GM21390 (cell line): ENCODE data around the gene LBR.

Source experiments
- ATAC-seq: cut with Tn5 transposase; IDR thresholded peaks from one replicate; pipeline ENCODE4 v1.9.1; 2021; ENCODE audit not compliant: unreplicated experiment

The LBR gene

DNA sequence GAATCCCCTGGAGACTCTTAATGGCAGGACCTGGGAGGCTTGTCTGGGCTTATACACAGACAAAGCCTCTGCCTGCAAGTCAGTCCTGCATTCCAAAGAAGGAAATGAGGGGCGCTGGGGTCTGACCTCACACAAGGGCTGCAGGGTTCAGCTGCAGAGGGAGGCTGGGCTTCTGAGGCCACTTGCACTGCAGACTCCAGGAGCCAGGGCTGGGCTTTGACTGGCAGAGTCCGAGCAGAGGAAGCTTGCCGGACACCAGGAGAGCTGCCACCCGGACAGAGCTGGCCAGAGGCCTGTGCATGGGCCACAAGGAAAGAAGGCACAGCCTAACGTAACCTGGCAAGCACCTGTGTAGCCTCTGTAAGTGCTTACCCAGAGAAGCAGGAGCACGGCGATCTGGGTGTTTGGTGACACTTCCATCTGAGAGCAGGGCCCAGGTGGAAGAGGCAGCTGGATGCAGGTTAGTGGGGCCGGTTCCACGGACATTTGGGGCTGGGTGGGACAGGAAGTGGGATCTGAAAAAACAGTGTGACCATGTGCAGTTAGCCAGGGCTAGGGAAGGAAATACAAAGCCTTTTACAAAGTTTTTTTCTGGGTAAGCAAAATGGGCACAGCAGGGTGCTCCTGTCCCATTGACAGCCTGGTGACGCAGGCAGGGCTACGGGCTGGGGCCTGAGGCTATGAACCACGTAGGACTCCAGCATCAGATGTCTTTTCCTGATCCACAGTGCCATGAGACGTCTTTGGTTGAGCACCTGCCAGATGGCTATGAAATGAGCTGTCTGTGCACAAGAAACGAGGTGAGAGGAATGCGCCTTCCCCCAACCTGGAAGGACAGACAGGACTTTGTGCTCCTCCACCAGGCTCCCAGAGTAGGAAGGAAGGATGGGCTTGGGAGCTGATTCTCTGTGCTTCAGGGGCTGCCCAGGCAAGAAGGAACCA is 37.3 kb upstream of the LBR start:
- no peak for ATAC-seq

DNA sequence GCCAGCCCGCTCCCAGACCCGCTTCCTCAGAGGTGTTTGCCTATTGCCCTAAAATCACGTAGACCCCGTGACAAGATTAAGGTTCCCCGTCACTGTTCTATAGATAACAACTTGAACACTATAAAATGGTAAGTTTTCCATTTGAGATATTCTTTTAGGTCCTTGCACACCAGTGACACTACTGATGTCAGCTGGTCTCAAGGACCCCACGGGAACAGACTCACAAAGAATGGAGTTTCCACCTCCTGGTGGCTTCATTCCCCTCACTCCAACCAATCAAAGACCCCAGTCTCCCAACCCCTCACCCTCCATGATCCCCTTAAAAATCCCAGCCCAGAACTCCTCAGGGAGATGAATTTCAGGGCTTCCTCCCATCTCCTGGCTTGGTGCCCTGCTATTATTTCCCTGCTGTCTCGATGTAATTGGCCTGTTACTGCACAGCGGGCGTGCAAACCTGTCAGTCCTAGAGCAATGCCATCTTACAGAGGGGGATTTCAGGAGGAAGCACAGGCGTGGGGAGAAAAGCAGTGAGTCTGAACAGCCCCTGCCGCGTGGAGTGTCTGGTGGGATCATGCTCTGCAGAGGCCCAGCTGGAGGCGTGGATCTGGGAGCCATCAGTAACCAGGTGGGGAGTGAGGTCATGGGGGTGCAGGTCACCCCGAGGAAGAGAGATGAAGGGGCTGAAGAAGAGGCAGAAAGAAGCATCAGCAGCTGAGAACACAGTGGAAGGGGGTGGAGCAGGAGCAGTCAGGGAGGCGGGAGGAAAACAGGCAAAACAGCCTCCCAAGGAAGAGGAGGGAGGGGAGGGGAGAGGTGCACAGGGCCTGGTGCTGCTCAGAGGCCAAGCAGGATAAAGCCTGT is 35.1 kb upstream of the LBR start:
- ATAC-seq, result no peak

DNA sequence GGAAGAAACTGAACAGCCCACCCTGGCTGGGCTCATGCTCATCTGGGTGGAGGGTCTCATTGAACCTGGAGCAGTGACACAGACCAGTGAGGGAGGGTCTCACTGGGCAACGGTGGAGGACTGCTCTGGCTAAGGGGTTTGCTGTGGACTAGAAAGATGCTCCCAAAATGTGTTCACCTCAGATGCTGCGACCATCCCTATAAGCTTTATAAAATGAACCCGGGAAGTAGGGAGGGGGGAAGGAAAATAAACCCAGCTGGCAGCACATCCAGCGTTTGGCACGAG is 34.5 kb upstream of the LBR start:
- no peak for ATAC-seq

DNA sequence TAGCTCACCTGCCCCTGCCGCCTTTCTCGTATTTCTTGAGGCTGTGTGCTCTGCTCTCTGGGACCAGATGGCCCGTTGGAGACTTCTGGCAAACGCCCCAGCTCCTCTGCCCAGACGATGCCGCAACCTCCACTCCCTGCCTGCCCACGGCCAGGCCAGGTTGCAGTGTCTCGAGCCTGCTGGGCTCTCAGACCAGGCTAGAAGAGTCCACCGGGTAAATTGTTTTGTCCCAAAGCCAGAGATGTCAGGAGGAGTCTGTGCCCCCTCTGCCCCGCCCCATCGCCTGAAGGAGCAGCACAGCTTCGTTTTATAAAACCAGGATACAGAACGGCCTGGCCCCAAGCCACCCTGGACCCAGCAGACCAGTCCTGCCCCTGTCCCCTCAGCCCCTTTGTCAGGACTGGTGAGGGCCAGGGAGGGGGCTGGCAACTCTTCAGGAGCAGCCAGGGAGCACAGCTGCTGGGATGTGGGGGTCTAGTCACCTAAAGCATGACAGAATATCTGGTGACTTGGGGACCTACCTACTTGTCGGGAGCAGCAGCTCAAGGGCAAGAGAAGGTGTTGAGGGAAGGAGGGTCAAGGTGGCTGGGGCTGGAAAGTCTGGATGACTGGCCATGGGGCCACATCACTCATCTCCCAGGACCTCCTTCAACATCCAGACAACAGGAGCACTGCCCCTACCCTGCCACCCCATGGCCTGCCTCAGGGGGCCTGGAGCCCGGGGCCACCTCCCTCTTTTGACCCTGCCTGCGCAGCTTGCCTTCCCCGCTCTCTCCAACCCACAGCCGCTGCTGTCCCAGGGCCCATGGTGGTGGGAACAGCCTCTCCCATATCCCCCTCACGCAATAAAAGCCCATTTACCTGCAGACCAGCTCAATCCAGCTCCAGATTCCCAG is 33.9 kb upstream of the LBR start:
- no peak for ATAC-seq

DNA sequence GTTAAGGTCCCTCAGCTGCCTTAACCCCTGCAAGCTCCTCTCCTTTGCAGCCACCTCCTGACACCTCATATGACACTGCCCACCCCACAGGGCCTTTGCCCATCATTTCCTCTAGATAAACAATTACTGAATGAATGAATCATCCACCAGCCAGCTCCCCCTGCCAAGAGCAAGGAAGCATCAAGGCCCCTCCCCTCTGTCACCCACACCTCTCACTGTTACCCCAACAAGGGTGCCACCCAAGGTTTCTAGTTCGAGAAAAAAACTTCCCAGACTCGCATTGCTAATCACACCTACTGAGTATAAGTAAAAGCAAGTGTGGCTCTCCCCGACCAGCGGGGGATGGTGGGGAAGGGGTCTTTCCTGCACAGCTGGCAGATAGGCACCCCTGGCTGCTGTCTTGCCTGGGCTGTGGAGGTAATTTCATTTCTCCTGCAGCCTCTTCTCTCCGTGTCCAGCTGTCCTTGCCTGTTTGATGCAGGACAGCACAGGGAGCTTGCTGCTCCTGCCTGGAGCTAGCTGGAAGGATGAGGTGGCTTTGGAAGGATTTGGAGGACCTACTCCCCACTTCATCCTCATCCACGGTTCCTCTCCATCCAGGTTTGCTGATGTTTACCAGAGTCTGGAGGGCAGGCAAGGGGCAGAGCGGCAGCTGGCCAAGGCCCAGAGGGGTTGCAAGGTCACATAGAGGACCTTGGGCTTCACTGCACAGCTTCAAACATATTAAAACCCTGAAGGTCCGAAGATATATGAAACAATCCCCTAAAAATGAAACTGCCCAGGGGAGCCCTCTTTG is 33.1 kb upstream of the LBR start:
- no peak for ATAC-seq

DNA sequence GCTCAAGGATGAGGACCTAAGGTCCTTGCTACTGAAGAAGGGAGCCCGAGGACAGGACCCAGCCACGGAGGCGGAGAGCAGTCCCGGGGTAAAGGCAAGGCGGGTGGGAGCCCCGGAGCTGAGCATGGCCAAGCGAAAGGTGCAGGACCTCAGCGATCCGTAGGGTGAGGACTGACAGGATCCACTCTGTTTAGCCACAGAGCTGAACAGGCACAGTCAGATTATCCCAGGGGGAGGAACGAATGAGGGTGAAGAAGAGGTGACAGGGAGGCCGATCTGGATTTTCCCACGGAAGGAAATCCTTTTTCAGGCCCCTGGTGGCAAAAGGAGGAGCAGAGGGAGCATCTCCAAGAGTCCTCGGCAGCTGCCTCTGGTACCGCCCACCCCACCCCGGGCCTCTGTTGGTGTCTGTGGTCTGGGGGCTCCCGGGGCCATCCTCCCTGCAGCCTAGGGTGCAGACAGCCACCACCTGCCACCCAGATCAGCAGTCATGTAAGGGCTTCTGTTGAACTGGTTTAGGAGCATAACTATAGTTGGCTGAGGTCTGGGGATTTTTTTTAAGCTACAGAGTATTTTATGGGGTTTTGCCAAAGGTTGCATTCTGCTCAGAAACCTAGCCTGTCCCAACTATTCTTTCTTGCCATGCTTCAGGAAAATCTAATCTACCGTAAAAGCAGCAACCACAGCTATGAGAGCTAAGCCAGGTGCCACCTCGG is 32.3 kb upstream of the LBR start:
- ATAC-seq, result no peak

DNA sequence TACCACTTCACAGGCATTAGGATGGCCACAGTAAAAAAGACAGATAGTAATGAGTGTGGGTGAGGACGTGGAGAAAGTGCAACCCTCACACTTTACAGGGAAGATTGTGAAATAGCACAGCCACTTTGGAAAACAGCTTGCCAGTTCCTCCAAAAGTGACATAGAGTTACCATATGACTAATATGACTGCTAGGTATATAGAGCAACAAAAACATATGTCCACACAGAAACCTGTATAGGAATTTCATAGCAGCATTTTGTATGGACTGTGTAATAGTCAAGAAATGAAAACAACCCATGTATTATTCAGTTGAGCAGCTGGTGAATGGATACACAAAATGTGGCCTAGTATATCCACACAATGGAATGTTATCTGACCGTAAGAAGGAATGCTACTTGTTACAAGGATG is 30.4 kb upstream of the LBR start:
- ATAC-seq, result no peak

DNA sequence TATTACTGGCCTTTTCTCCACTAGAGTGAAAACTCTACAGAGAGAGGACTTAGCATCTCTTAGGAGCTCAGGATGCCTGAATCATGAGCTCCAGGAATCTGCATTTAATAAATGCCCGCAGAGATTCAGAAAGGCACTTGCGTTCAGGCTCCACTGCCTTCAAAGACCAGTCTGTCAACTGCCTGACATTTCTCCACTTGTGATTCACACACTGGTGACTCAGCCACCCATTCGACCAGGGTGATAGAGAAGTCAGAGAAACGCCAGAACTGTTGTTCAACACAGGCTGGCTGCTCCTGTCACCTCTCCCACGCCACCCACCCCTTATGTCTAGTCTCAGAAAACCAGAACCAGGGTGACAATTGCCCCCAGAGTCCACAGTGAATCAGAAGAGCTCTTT is 26.9 kb upstream of the LBR start:
- no peak for ATAC-seq

DNA sequence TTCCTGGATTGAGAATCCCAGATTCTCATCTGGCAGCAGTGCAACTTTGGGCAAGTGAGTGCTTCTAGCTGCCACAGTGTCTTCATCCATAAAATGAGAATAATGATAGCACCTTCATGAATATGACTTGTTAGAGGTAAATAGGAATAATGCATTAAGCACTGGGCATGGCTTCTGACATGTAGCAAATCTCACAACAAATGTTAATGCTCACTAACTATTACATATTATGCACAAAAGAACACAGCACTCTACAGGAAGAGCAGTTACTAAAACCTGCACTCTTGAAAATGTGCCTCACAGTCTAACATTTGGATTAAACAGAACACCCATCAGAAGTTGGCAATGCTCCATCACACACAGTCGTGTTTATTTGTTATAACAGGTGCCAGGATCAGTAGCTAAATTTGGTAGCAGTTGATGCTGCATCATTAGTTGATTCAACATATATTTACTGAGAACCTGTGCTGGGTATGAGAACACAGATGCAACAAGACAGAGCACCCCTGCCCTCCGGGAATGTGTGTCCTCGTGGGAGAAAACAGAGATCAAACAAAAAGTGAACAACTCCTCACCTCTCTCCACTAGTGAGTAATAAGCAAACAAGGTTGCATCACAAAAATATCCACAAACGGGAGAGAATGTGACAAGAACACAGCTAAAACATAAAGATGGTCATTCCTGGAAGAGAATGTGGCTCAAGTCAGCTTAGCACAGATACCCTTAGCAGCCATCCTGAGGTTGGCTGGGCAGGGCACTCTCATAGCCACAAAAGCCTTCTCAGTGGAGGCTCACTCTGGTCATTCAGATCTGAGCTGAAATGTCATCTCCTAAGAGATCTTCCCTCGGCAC is 26.2 kb upstream of the LBR start:
- no peak for ATAC-seq

DNA sequence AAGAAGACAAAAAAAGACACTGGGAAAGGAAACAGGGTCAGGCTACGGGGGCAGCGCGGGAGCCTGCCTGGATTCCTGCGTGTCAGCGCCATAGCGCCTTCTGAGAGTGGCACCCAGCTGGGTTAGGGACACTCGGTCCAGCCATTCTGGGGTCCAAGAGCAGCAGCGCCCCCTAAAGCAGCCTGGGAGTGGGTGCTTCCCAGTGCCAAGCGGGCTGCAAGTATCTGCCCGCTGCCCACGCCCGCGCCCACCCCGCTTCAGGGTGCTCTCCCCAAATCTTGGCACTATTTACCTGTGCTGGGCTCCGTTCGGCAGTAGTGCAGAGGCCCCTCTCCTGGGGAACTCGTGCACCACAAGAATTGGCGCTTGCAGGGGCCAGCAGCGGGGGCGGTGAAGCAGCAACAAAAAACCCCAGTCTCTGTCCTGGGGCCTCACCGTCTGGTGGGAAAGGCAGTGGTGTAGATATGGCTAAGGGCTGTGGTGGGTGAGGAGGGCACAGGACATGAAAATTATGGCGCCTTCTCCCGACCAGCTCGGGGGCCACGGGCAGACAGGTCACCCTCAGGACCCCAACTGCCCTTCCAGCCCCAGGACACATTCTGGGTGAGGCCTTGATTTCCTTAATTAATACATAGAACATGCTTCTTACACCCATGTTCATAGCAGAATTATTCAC is 24.1 kb upstream of the LBR start:
- no peak for ATAC-seq

DNA sequence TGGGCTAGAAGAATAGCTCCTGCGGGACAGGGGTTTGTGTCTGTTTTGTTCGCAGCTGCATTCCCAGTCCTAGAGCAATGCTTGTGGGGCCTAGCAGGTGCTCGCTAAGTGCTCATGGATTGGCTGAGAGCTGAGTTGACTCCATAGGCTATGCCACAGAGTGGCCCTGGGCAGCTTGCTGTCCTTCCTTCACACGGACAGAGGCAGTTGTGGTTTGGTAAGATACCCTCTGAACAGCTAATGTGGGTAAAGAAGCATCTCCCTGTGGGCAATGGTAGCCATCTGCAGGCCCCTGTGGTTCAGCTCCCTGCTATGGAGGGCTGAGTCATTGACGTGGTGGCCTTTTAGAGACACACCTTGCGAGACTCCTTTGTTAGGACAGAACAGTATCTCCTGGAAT is 23.5 kb upstream of the LBR start:
- no peak for ATAC-seq

DNA sequence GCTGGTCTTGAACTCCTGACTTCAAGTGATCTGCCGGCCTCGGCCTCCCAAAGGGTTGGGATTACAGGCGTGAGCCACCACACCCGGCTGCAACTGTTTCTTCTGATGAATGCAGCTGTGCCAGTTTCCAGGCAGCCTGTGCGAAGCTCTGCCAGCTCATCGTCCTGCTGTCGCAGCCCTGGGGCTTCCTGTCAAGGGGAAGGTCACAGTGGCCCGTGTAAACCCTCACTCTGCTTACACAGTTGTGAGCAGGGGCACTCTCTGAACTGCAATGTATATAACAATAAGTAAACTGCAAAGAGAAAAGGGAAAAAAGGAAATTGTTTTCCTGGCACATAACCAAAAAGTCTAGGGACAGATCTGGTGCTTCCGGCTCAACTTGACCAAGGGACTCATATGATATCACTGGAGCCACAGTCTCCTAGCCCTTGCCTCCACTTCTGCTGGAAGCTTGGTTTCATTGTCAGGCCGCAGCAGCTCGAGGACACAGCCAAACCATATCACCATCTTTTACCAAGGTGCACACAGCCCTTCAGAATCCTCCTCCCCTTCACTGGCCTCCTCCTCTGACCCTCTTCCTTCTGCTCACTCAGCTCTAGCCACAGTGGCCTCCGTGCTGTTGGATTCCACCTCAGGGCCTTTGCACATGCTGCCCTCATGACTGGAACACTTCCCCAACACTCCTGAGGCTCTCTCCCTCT is 22.8 kb upstream of the LBR start:
- ATAC-seq, result no peak

DNA sequence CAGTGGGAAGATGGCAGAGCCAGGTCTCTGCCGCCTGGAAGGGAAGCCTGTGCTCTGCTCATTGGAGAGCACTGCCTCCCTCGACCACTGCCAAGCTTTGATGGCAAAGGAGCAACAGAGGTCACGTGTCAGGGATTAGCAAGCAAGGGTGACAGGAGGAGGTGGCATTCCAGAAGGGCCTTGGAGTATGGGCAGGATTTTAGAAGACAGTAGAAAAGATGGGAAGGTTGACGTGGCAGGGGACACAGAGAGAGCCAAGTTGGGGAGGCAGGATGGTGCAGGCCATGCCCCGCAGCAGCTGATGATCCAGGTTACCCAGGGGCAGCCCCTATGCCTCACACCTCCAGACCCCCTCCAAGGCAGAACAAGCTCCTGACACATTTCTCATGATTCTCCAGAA is 21.9 kb upstream of the LBR start:
- ATAC-seq, result no peak

DNA sequence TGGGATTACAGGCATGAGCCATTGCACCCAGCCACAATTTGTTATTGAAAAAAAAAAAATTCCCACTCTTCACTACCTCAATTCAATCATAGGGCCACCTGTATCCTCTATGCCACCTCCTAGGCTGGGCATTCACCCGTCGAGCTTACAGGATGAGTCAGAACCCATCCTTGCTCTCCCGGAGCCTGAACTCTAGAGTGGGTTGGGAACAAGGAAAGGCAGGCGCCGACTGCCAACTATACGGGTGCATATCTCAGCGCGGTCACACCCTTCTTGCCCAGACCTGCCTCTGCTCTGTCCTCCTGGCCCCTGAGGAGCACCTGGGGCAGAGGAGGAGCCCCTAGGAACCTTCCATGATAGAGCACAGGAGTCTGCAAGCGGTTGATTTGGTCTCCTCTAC is 21.4 kb upstream of the LBR start:
- ATAC-seq, result no peak

DNA sequence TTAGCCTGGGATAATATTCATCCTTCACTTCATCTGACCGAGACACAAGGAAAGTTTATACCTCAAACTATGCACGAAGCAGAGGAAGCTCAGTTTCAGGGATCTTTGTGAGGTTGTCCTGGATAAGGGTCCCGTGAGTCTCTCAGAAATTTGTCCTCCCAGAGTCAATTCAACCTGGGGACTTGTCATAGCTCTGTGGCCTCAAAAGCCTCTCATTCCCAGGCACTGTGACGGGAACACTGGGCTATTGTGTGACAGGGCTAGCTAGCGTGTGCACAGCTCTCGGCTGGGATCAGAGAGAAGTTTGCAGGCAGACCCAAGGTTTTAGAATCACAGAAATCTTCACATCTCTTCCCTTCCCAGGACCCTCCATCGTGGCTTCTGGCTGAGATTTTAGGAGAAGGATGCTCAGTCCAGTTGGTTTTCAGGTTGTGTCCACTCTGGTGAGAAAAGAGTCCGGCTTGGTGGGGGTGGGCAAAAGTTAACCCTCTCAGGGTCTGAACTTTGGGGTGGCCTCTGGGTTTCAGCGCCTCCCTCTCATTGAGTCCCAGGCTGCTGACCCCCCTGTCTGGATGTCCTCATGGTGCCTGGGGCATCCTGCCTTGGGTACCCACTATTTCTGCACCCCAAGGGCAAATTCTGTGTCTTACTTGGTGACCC is 20.4 kb upstream of the LBR start:
- ATAC-seq, result no peak

DNA sequence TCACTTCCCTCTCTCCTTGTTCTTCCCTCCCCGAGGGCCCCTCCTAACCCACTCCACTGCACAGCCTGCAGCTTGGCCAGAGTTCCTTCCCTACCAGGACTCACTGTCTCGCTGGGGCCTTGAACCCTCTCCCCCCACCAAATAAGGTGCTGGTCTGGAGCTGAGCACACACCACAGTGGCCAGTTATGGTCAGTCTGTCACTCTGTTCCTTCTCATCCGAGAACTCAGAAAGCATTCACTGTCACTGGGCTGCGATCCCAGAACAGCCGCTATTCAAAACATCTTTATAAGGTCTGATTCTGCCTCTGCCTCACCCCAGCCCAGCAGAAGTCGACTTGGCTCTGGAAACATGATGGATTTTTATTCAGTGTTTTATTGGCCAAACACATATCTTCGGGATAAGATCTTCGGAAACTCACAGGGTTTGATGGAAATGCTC is 19.8 kb upstream of the LBR start:
- ATAC-seq, result no peak

DNA sequence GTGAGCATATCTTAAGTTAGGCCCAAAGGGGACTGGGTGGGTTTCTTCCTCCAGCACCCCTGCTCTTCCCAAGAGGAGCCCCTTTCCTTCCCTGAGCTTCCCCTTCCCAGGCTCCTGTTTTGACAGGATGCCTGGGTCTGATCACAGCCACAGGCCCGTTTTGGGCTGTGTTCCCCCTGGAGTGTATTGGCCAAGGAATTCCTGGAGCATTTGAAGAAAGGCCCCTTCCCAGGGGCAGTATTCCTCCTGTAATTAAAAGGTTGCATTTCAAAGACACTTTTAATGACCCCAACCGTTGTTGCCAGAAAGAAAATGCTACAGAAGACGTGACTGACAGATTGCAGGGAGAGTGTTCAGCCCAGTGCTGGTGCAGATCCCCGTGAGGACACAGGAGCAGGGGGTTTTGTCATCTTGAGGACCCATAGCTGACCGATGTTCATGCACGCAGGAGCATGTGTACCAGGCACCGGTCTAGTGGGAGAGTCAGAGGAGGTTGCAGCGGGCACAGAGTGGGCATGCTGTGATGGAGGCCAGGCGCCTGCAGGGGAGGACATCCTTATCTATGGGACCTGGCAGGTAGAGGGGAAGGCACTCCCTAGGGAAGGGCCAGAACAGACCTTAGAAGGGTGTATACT is 19.3 kb upstream of the LBR start:
- no peak for ATAC-seq
